ENCODE results near the gene GRPEL2. TPM values are rescaled to one million over a fixed set of nuclear protein-coding genes. Genes with fewer than 3 reads are reported as not detected.

GRPEL2 gene
- total and polyA plus RNA-seq, 9 donors, result 5.9 to 17.5 (median 12.2) TPM

DNA sequence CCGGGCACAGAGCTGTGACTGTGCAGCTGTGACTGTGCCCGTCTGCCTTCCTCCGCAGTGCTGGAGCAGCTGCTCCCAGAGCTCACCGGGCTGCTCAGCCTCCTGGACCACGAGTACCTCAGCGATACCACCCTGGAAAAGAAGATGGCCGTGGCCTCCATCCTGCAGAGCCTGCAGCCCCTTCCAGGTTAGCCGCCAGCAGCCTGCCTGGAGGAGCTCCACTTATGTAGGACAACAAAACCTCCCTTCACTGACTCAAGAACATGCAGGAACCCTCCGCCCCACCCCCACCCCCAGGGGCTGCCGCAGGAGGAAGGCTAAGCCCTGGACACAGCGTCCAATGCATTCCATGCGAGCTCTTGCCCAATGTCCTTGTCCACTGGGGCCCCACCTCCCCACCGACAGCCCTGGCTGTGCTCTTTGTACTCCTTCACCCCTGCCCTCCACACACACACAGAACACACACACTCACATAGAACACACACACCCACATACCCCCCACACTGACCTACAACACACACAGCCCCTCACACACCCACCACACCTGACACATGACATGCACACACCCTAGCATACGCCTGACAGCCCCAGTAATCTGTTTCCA lies 45.7 kb upstream of the GRPEL2 start:
- 80 to 82% (median 80%) methylated on average over 14 of the region's 14 CpGs for WGBS, 3 donors
- Histone ChIP-seq H3K9me3 (no peaks in the 10 kb centered on the region), H3K36me3 (no peaks in the 10 kb centered on the region), H3K27ac (no peak overlapping the region), H3K4me3 (no peak overlapping the region), H3K4me1 (ENCODE audit: insufficient read depth) (no peaks in the 10 kb centered on the region), H3K27me3 (no peaks in the 10 kb centered on the region)
- intact Hi-C loops (cut with DNase I), result no loop called here
- TF ChIP-seq POLR2A (IDR thresholded peaks at IDR 0.05) (no peak), CTCF (IDR thresholded peaks at IDR 0.05) (no peak), EP300 (IDR thresholded peaks at IDR 0.05) (no peak)
- DNase-seq, result no peak

GRCh38 chr5:149300441-149300840 lies 44.9 kb upstream of the GRPEL2 start:
- intact Hi-C loops (cut with DNase I), result no loop called here
- Histone ChIP-seq H3K27me3 (no peaks in the 10 kb centered on the region), H3K9me3 (no peaks in the 10 kb centered on the region), H3K4me1 (ENCODE audit: insufficient read depth) (no peaks in the 10 kb centered on the region), H3K27ac (no peak overlapping the region), H3K36me3 (no peaks in the 10 kb centered on the region), H3K4me3 (no peak overlapping the region)
- WGBS, 3 donors, result 91 to 96% (median 94%) methylated on average over 6 of the region's 6 CpGs
- DNase-seq, result no peak
- TF ChIP-seq EP300 (IDR thresholded peaks at IDR 0.05) (no peak), POLR2A (IDR thresholded peaks at IDR 0.05) (no peak), CTCF (IDR thresholded peaks at IDR 0.05) (no peak)

DNA sequence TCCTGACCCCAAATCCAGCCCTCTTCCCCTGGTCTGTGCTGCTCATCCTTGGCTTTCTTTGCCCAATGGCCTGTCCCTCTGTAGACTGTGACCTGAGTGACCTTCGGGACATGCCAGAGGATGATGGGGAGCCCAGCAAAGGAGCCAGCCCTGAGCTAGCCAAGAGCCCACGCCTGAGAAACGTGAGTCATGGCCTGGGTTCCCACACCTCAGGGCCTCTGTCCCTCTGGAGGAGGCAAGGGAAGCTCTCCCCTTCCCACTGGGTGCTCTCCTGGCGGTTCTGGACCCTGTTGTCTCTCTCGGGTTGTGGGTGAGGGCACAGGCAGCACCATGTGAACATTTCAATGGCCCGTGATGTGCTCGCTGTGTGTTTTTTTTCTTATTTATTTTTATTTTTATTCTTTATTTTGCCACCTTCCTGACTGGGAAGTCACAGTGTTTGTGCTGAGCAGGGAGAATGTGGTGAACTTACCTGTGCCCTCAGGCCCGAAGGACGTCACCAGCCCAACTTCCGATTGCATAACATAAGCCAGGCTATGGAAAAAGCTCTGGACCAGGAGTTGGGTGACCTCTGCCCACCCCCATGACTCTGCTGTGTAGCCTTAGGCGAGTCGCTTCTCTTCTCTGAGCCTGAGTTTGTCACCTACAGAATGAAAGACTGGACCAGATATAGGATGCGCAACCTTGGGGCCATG lies 44.1 kb upstream of the GRPEL2 start:
- no peak overlapping the region for H3K4me3 ChIP-seq
- H3K9me3 ChIP-seq, result no peaks in the 10 kb centered on the region
- no peaks in the 10 kb centered on the region for H3K27me3 ChIP-seq
- no peaks in the 10 kb centered on the region for H3K36me3 ChIP-seq
- H3K27ac ChIP-seq, result no peak overlapping the region
- TF ChIP-seq CTCF (IDR thresholded peaks at IDR 0.05), result no peak
- TF ChIP-seq EP300 (IDR thresholded peaks at IDR 0.05), result no peak
- no peak for TF ChIP-seq POLR2A (IDR thresholded peaks at IDR 0.05)
- 91 to 94% (median 92%) methylated on average over 13 of the region's 13 CpGs for WGBS, 3 donors
- intact Hi-C loops (cut with DNase I), result no loop called here
- no peaks in the 10 kb centered on the region for H3K4me1 ChIP-seq (ENCODE audit: insufficient read depth)
- DNase-seq, result no peak

- no peaks in the 10 kb centered on the region for H3K36me3 ChIP-seq
- H3K27ac ChIP-seq, result no peak overlapping the region
- TF ChIP-seq CTCF (IDR thresholded peaks at IDR 0.05) (no peak), POLR2A (IDR thresholded peaks at IDR 0.05) (no peak), EP300 (IDR thresholded peaks at IDR 0.05) (no peak)
- H3K9me3 ChIP-seq, result no peaks in the 10 kb centered on the region
- 78 to 90% (median 85%) methylated on average over 8 of the region's 8 CpGs for WGBS, 3 donors
- no peaks in the 10 kb centered on the region for H3K4me1 ChIP-seq (ENCODE audit: insufficient read depth)
- no peak for DNase-seq
- no peaks in the 10 kb centered on the region for H3K27me3 ChIP-seq
- H3K4me3 ChIP-seq, result no peak overlapping the region
- intact Hi-C loops (cut with DNase I), result no loop called here
These were observed 43.4 kb upstream of the GRPEL2 start for GRCh38 chr5:149301744-149302380.

All from ovary (tissue), 9 donors.